Suppressor macrophage treated with lipopolysaccharide for 1 hour (primary cell): Measurements from ENCODE around the gene RPS3.
"Not testable (repeated sequence)": the region's sequence is repeated elsewhere in the genome, so short reads cannot be mapped to it uniquely, and the experiment has no call there.

Source experiments
- DNase-seq, 3 donors: peaks; one replicate each; pipeline ENCODE4 v3.0.0-alpha.2; 2020 to 2022

RPS3 gene

DNA sequence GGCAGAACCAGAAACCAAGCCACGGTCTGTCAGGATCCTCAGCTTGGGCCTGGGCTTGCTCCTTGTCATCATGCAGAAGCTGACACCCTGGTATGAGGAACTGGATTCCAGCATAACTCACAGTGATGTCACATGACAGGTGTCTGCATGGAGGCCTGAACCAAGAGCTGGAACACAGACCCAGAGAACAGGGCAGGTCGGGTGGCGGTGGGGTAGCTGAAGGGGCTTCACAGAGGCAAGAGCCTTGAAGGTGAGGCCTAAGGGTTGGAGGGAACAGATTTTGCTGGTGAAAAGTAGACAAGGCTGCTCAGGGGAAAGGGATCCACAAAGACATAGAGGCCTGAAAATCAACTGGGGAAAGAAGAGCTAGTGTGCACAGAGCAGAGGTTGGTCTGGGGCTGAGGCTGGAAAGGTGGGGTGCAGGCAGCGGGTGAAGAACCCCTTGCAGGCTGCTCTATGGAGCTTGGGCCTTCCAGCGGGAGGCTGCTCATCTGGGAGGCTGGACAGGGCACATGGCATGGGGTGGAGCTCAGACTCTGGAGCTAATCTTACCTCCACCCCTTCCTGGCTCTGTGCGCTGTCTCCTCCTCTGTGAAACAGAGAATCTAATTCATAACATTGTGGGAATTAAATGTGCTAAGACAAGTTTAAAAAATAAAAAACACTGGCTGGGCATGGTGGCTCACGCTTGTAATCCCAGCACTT, 18.4 kb upstream of the RPS3 start:
- DNase-seq: peak; percentile 70 to 79 (median 79)

DNA sequence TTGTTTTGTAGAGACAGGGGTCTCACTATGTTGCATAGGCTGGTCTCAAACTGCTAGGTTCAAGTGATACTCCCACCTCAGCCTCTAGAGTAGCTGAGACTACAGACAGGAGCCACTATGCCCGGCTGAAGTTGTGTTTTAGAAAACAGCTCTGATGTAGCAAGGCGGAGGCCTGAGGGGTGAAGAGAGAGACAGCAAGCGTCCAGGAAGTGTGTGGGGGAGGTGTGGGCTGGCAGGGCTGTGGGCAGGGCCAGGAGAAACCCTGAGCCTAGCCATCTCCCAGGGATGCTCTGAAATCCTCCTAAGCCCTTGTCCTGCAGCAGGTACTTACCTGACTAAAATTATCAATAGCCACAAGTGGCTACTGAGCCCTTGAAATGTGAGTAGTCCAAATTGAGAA, 16.1 kb upstream of the RPS3 start:
- DNase-seq: peak; percentile 44 to 66 (median 52)

DNA sequence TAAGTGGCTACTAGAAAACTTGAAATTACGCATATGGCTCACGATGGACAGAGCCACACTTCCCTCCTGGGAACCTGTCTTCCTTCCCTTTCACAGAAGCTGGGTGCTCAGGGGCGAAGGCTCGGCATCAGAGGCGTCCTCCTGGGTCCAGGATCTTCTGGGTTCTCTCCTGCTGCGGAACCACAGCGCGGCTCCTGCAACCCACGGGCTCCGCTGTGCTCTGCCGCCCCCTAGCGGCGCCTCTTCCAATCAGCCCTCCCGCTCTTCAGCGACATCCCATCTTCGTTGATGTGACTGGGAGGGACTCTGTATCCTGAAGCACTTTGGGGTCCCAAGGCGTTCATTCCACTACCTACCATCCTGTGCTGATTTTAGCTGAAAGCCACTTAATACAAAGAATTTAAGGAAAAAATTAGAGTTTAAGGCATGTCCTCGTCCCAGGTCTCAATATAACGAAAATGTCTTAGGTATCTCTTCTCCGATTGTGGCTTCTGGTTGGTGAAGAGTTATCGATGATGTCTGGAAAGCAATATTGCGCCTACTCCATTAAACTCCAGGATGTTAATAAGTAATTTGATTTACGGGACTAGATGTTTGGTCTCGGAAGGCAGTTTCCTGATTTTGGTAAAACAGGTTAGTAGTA, 14.8 kb upstream of the RPS3 start:
- peak; percentile 85 to 95 (median 90) for DNase-seq

DNA sequence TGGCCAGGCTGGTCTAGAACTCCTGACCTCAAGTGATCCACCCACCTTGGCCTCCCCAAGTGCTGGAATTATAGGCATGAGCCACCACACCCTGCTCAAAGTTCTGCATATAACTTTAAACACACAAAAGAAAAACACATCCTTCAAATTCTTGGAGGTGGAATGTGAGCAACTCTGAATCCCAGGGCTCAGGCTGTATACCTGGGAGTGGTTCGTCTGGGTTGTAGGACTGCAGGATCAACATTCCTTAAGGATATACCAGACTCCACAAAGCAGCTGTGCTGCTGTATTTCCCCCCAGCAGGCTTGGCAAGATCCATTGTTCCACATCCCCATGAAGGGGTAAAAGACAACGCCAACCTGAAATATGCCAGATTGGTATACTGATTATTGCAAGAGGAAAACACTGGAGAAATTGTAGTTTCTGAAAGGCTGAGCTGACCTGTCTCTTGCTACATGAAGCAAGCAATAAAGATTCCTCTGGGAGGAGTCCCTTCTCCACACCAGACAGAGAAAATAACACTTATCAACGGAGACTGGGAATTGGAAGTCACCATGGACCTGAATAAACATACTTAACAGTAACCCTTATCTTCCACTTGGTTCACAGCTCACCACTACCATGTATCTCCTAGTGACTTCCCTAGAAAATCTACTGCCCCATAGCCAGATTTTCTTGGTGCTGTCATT, 12.2 kb upstream of the RPS3 start:
- no peak for DNase-seq

GRCh38 chr11:75387736-75388294, 11.5 kb upstream of the RPS3 start:
- DNase-seq: peak in 2 of 3 donors; percentile 26 to 41

- peak; percentile 77 to 87 (median 85) for DNase-seq
These were observed 10.7 kb upstream of the RPS3 start for GRCh38 chr11:75388386-75389275.

GRCh38 chr11:75389276-75389605, 10.1 kb upstream of the RPS3 start:
- DNase-seq: no peak

GRCh38 chr11:75389925-75390324, 9.4 kb upstream of the RPS3 start:
- no peak for DNase-seq

DNA sequence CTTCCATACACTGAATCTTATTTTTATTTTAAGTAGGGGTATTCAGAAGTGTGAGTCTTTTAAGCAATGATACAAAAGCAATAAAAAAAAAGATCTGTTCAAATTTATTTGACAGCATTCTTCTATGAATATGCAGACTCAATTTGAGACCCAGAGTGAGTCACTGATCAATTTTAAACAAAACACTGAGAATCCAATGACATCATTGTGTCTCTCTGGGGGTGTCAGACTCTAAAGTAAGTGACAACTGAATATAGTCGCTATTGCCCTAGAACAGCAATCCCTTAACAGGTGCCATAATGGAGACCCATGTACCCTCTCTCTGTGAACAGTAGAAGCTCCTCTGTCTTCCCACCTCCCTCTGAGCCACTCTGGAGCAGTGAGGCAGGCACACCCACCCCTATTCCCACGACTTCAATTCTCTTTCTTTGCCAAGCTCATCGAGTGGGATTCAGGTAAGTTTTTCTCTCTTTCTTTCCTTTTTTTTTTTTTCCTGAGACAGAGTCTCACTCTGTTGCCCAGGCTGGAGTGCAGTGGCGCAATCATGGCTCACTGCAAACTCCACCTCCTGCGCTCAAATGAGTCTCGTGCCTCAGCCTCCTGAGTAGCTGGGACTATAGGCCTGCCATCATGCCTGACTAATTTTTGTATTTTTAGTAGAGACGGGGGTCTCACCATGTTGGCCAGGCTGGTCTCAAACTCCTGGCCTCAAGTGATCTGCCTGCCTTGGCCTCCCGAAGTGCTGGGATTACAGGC, 5.1 kb upstream of the RPS3 start:
- DNase-seq: no peak

DNA sequence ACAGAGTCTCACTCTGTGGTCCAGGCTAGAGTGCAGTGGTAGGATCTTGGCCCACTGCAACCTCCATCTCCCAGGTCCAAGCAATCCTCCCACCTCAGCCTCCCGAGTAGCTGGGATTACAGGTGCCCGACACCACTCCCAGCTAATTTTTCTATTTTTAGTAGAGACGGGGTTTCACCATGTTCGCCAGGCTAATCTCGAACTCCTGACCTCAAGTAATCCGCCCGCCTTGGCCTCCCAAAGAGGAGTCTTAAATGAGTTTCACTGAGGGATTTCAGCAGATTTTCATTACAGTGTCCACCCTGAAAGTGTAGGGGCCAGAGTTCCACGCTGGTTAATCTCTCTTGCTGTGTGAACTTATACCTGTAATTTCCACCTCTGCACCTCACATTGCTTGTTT, 412 bp upstream of the RPS3 start:
- no peak for DNase-seq

DNA sequence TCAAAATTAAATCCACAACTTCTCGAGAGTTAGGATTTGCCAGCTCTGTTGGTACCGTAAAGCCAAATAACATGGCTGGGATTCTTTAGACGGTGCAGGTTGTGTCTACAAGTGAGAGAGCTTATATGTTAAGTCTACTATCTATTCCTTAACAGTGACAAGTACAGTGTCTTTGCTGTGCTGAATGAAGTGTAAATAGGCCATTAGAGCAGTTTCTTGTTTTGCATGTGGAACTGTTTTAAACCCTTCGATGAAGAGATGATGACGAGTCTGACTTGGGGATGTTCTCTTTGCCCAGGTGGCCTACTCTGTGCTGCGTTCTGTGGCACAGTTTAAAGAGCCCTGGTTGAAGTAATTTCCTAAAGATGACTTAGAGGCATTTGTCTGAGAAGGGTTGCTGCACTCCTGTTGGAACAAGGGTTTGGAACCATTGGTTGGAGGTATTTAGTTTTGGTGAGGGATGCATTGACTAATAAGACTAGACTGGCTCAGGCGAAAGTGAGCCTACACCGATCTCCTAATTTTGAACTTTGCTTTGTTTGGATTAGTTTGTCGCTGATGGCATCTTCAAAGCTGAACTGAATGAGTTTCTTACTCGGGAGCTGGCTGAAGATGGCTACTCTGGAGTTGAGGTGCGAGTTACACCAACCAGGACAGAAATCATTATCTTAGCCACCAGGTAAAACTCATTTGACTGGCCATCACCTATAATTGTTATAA, 988 bp downstream of the RPS3 start:
- peak in 2 of 3 donors; percentile 23 to 24 for DNase-seq

- no peak for DNase-seq
These were observed 2.9 kb downstream of the RPS3 start for GRCh38 chr11:75402002-75402773.

- no peak for DNase-seq
These were observed 3.7 kb downstream of the RPS3 start for GRCh38 chr11:75403037-75403436.

DNA sequence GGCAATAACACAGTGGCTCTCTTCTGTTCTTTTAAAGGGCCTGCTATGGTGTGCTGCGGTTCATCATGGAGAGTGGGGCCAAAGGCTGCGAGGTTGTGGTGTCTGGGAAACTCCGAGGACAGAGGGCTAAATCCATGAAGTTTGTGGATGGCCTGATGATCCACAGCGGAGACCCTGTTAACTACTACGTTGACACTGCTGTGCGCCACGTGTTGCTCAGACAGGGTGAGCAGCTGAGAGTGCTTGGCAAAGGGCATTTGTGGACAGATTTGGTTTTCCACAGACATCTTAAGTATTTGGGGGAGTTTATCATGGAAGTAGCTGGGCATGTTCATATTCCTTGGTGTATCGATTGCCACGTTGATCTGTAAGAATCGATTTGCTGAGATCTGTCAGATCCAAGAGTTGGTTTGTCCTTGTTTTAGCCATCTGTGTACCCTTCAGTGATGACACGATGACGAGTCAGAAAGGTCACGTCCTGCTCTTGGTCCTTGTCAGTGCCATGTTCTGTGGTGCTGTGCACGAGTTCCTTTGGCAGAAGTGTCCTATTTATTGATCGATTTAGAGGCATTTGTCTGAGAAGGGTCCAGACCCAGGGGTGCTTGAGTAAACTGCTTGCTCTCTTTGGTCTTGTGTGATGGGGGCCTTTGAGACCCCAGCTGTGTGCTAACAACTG, 4.8 kb downstream of the RPS3 start:
- DNase-seq: no peak

DNA sequence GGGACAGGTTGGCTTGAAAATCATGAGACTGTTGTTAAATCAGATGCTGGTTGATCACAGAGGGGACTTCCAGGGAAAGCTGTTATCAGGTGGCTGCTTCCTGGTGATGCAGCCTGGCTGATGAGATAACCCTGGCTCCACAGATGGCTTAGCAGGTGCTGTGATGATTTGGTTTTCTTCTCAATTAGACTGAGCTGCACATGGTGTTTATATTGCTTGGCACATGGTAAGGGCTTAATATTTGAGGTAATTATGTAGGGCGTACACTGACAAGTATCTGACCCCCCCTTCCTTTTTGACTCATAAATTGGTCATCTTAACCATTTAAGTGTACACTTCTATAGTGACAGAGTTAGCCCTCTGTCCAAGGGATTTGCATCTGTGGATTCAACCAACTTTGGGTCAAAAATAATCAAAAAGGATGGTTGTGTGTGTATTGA, 7.0 kb downstream of the RPS3 start:
- no peak for DNase-seq

DNA sequence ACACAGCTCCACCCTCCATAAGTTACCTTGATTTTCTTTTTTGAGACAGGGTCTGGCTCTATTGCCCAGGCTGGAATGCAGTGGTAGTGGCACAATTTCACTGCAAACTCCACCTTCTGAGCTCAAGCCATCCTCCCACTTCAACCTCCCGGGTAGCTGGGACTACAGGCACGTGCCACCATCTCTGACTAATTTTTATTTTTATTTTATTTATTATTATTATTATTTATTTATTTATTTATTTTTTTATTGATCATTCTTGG, 9.6 kb downstream of the RPS3 start:
- no peak for DNase-seq

DNA sequence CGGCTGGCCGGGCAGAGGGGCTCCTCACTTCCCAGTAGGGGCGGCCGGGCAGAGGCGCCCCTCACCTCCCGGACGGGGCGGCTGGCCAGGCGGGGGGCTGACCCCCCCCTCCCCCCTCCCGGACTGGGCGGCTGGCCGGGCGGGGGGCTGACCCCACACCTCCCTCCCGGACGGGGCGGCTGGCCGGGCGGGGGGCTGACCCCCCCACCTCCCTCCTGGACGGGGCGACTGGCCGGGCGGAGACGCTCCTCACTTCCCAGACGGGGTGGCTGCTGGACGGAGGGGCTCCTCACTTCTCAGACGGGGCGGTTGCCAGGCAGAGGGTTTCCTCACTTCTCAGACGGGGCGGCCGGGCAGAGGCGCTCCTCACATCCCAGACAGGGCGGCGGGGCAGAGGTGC, 10.7 kb downstream of the RPS3 start:
- DNase-seq: not testable (repeated sequence)

DNA sequence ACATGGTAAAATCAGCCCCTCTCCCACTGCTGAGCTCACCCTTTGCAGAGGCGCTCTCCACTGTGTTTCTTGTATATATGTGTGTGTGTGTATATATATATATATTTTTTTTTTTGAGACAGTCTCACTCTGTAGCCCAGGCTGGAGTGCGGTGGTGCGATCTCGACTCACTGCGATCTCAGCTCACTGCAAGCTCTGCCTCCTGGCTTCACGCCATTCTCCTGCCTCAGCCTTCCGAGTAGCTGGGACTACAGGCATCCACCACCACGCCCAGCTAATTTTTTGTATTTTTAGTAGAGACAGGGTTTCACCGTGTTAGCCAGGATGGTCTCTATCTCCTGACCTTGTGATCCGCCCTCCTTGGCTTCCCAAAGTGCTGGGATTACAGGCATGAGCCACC, 13.8 kb downstream of the RPS3 start:
- DNase-seq: not testable (repeated sequence)

DNA sequence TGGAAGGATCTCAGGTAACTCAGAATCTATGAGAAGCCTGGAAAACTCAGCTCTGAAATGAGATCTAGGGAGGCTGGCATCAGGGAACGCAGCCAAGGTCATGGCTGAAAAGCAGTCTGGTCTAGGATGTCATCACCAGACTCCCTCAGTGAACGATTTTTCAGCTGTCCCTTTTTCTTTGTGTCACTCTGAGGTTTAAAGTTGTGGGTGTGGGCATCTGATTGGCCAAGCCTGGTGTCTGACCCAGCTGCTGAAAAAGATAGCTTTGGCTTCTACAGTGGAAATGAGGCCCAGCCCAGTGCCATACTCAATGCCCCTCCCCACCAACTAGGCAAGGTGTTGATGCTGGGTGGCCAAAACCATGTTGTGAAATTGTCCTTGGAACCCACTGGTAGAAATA, 14.5 kb downstream of the RPS3 start:
- no peak for DNase-seq
